ENCODE measurements around the gene TGFB2.

TGFB2 gene

DNA sequence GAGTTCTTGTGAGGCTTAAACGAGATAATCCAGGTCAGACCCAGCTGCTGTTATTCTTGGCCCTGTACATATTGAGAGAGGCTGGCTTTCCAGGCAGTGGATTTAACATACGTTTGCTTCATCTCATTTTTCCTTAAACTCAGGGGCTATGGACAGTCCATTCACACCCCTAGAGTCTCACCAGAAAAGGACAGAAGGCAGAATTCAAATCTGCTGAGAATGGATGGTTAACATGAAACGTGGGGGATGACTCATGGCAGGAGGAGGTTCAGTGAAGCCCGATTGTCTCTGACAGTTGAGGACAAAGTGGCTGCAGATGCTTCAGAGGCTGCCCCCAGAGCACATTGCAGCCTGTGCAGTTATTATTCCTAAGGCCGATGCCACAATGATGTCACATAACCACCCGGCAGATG is 39.5 kb downstream of the TGFB2 start:
- TF ChIP-seq, protein P1, sequence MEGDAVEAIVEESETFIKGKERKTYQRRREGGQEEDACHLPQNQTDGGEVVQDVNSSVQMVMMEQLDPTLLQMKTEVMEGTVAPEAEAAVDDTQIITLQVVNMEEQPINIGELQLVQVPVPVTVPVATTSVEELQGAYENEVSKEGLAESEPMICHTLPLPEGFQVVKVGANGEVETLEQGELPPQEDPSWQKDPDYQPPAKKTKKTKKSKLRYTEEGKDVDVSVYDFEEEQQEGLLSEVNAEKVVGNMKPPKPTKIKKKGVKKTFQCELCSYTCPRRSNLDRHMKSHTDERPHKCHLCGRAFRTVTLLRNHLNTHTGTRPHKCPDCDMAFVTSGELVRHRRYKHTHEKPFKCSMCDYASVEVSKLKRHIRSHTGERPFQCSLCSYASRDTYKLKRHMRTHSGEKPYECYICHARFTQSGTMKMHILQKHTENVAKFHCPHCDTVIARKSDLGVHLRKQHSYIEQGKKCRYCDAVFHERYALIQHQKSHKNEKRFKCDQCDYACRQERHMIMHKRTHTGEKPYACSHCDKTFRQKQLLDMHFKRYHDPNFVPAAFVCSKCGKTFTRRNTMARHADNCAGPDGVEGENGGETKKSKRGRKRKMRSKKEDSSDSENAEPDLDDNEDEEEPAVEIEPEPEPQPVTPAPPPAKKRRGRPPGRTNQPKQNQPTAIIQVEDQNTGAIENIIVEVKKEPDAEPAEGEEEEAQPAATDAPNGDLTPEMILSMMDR (IDR thresholded peaks at IDR 0.05): no peak

DNA sequence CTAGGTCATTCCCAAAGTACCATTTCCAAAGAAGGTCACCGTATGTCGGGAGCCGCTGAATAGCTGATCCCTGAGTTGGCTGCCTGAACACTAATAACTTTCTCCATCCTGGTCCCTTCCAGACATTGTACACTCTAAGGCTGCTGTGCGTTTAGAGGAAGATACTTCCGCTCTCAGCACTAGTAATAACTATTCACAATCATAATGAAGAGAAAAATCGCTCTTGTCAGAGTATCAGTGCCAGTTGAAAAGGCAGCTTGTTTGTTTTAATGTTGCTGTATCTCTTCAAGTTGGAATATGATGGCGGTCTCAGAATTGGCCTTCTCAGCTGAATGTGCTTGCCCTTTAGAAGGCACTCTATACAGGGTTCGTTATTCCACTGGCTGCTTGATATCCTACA is 43.5 kb downstream of the TGFB2 start:
- TF ChIP-seq, protein P1 (IDR thresholded peaks at IDR 0.05): no peak

DNA sequence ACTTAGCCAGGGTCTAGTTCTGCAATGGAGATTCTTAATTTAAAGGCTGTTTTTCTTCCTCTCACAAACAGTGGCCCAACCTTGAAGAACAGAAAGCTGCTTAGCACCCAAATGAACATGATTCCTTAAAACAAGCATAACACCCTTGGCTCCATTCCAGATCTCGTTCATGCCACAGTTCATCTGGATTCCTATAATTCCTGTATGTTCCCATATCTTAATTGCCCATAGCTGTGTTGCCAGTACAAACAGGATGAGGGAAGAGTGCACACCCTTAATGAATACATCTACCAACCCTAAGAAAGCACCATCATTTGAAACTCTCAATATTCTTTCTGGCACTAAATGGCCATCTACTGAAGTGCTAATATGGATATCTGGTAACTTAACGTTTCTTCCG is 45.5 kb downstream of the TGFB2 start:
- TF ChIP-seq, protein P1 (IDR thresholded peaks at IDR 0.05): no peak

DNA sequence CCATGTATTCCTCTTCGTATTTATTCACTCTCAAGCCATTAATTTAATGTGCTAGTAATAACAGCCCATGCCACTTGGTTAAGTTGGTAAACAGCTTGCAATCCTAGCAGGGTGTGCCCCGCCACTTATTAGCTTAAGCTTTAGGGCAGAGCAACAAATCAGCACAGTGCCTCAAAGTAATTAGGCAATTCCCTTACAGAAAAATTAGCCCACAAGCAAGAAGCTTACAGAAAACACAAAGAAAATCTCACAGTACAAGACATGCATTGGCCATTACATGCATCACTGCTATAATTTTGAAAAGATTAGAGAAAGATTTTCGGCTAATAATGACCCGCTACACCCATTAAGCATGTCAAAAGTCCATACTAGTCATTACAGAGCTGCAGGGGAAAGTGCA is 47.6 kb downstream of the TGFB2 start:
- TF ChIP-seq, protein P1 (IDR thresholded peaks at IDR 0.05): no peak

DNA sequence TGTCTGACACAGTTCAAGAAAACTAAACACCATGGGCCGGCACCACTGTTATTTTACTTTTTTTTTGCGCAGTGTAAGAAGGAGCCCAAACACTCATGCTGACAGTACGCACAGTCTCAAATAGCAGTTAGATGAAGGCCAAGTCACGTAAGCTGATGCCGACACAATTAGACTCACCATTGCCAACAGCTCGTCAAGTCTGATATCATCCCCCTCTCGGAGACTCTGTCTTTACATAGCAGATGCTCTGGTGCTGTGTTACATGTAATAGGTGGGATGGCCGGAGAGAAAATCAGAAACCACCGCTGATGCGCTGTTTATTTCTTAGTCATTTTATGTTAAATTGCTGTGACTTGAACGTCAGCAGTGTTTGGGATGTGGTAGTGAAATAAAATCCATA is 49.3 kb downstream of the TGFB2 start:
- TF ChIP-seq, protein P1 (IDR thresholded peaks at IDR 0.05): no peak

DNA sequence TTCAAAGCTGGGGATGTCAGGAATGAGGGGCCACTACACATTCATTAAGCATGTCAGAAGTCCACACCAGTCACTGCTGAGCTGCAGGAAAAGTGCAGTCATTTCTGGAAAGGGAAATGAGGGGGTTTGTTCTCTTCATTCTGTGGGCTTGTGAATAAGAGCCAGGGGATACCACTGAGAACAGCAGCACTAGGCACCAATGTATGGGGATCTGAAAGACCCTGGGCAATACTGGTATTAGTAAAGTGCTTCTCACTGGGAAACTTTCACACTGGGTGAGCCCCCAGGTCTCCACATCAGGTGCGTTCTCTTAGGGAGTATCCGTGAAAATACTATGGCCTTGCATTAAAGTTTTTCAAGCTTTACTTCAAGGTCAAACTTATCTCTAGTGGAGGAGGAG is 49.9 kb downstream of the TGFB2 start:
- TF ChIP-seq, protein P1 (IDR thresholded peaks at IDR 0.05): no peak

DNA sequence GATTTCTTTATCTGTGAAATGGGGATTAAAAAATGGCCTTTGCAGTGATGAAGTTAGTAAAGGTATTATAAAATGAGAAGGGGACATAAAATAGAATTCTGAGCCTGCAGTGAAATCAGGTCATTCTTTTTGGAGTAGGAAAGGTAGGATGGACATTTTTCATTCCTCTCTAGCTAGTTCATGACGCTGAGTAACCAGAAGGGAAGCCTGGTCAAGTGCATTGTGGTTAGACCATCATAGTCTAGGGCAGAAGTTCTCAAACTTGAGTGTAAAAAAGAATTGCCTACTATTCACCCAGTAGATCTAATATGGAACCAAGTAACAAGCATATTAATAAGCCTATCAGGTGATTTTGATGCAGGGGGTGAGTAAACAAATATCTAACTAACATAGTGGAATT is 50.8 kb downstream of the TGFB2 start:
- TF ChIP-seq, protein P1 (IDR thresholded peaks at IDR 0.05): no peak

DNA sequence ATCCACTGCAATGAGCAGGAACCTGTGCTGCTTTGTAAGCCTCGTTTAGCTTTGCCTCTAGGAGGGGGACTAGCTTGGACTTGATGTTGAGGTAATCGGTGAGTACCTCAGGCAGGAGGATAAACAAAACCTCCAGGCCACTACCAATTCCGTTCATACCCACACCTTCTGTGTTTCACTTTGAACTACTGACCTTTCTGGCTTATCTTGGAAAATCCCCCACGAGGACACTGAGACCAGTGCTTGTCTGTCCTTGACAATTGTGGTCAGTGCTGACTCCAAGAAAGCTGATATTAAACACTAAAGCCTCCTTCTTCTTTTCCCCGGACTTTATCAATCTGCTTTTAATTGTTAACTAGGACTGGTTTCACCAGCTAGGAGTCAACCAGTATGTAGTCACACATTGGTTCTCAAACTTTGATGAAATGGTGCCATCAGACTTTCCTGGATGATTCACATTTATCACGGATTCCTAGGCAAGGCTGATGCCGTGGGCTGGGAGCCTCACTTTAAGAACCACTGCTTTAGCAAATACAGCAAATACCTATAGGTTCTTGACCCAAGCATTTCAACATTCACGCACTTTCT is 52.7 kb downstream of the TGFB2 start:
- TF ChIP-seq, protein P1 (IDR thresholded peaks at IDR 0.05): no peak

Measured in LNCAP (cell line).